MM.1S (cell line): ENCODE data around the gene BMPER.

Experiments used
- EZH2 ChIP-seq: fragments of 300-600 bp; sonication (generic); optimal IDR thresholded peaks from 2 replicates; pipeline ENCODE3; 2017; ENCODE audit warnings: low read depth, mild to moderate bottlenecking, antibody characterized with exemption, low read length, mixed read lengths
- TF ChIP-seq, protein P1 (sequence below): fragments of 300-600 bp; sonication (generic); IDR thresholded peaks from 2 replicates; pipeline ENCODE4 v1.5.1; 2016; ENCODE audit warnings: antibody characterized with exemption, low read length, mixed read lengths

DNA sequence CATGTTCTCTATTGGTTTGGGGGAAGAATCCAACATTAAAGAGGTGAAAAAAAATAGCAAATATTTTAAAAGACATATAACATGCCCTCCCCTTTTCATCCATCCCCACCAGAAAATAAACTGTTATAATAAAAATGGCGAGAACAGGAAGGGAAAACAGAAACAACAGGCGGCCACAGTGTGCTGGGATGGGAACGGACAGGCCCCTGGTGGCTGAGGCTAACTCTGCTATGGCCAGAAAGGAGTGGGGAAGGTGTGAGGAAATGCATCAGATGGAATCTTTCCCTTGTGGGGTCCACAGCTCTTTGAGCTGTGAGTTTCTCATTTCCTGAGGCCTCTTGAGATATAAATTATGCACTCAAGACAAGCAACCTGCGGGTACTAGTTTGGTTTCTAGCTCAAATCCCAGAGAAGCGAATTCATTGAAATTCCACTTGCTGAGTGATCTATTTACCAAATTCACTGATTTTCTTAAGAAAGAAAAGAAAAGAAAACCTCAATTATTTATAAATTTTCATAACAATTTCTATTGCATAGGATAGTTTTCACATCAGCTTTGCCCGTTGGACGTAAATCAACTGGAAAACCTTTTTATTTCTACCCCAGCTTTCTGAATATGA lies 139.5 kb downstream of the BMPER start:
- TF ChIP-seq, protein P1, sequence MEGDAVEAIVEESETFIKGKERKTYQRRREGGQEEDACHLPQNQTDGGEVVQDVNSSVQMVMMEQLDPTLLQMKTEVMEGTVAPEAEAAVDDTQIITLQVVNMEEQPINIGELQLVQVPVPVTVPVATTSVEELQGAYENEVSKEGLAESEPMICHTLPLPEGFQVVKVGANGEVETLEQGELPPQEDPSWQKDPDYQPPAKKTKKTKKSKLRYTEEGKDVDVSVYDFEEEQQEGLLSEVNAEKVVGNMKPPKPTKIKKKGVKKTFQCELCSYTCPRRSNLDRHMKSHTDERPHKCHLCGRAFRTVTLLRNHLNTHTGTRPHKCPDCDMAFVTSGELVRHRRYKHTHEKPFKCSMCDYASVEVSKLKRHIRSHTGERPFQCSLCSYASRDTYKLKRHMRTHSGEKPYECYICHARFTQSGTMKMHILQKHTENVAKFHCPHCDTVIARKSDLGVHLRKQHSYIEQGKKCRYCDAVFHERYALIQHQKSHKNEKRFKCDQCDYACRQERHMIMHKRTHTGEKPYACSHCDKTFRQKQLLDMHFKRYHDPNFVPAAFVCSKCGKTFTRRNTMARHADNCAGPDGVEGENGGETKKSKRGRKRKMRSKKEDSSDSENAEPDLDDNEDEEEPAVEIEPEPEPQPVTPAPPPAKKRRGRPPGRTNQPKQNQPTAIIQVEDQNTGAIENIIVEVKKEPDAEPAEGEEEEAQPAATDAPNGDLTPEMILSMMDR: no peak
- TF ChIP-seq EZH2: no peak
